MV-4-11 (cell line): ENCODE data around the gene MYBPC2.
"Not testable (repeated sequence)": the region's sequence is repeated elsewhere in the genome, so short reads cannot be mapped to it uniquely, and the experiment has no call there.

Source experiments
- DNase-seq: peaks from one replicate; lab custom pipeline; 2025; lab: John Stamatoyannopoulos, UW

The MYBPC2 gene

GRCh38 chr19:50428772-50429463, 3.8 kb upstream of the MYBPC2 start:
- DNase-seq: no peak

GRCh38 chr19:50430888-50431342, 1.8 kb upstream of the MYBPC2 start:
- no peak for DNase-seq

- peak; percentile 76 for DNase-seq
Observed at GRCh38 chr19:50431343-50432220, 1.1 kb upstream of the MYBPC2 start.

- no peak for DNase-seq
Observed at GRCh38 chr19:50433201-50434180, 799 bp downstream of the MYBPC2 start.

GRCh38 chr19:50434525-50434924, 1.8 kb downstream of the MYBPC2 start:
- no peak for DNase-seq

- DNase-seq: no peak
Observed at GRCh38 chr19:50435221-50435620, 2.5 kb downstream of the MYBPC2 start.

- DNase-seq: no peak
Observed at GRCh38 chr19:50435627-50436026, 2.9 kb downstream of the MYBPC2 start.

- DNase-seq: no peak
Observed at GRCh38 chr19:50437862-50438449, 5.3 kb downstream of the MYBPC2 start.

GRCh38 chr19:50439130-50439529, 6.4 kb downstream of the MYBPC2 start:
- DNase-seq: not testable (repeated sequence)

GRCh38 chr19:50444059-50444458, 11.4 kb downstream of the MYBPC2 start:
- DNase-seq: no peak

GRCh38 chr19:50447053-50447452, 14.4 kb downstream of the MYBPC2 start:
- no peak for DNase-seq

- no peak for DNase-seq
Observed at GRCh38 chr19:50447750-50448149, 15.1 kb downstream of the MYBPC2 start.

- DNase-seq: no peak
Observed at GRCh38 chr19:50449236-50449899, 16.7 kb downstream of the MYBPC2 start.

GRCh38 chr19:50450369-50451222, 17.9 kb downstream of the MYBPC2 start:
- no peak for DNase-seq

GRCh38 chr19:50451223-50451534, 18.5 kb downstream of the MYBPC2 start:
- DNase-seq: no peak

- DNase-seq: no peak
Observed at GRCh38 chr19:50453243-50453642, 20.6 kb downstream of the MYBPC2 start.

GRCh38 chr19:50455992-50456391, 23.3 kb downstream of the MYBPC2 start:
- no peak for DNase-seq

- DNase-seq: no peak
Observed at GRCh38 chr19:50457300-50457699, 24.6 kb downstream of the MYBPC2 start.

- no peak for DNase-seq
Observed at GRCh38 chr19:50458396-50459066, 25.8 kb downstream of the MYBPC2 start.

GRCh38 chr19:50459067-50459456, 26.4 kb downstream of the MYBPC2 start:
- DNase-seq: no peak
